OCI-LY3 (cell line): Measurements from ENCODE around the gene ANO6.

ENCODE experiments used
- CTCF ChIP-seq: fragments of 200-600, 300-600 bp; sonication (generic); IDR thresholded peaks from 2 replicates; pipeline ENCODE4 v1.5.1; 2014; ENCODE audit warnings: antibody characterized with exemption, low read length, low read depth
- EZH2phosphoT487 ChIP-seq: fragments of 200-600 bp; shearing (Covaris generic); IDR thresholded peaks from 2 replicates; pipeline ENCODE4 v1.6.1; 2018; ENCODE audit warnings: antibody characterized with exemption, mixed run types, low read depth

DNA sequence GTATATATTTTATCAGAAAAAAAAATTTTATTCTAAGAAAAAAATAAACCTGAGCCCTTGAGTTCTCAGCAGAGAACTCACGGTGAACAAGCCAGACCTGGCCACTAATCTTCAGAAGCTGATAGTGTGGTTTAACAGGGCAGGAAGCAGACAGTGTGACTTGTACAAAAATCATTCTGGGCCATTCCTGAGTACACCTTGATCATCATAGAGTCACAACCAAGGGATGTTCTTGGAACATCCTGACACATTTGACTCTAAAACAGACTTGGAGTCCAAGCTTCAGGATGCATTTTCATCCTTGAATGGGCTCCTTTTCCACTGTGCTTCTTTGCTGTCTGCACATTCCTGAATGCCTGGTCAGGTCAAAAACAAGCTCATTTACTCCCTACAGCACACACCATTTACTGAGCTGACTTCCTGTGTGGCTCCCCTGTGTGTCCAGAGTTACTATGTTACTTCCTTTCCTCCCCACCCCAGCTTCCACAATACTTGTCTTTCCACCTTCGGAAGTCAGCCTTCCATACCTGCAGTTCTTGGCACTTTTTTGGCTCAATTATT lies 112.0 kb downstream of the ANO6 start:
- no peak for TF ChIP-seq CTCF
- no peak for TF ChIP-seq EZH2phosphoT487
